ENCODE measurements around the gene TLL2.

Gene TLL2

DNA sequence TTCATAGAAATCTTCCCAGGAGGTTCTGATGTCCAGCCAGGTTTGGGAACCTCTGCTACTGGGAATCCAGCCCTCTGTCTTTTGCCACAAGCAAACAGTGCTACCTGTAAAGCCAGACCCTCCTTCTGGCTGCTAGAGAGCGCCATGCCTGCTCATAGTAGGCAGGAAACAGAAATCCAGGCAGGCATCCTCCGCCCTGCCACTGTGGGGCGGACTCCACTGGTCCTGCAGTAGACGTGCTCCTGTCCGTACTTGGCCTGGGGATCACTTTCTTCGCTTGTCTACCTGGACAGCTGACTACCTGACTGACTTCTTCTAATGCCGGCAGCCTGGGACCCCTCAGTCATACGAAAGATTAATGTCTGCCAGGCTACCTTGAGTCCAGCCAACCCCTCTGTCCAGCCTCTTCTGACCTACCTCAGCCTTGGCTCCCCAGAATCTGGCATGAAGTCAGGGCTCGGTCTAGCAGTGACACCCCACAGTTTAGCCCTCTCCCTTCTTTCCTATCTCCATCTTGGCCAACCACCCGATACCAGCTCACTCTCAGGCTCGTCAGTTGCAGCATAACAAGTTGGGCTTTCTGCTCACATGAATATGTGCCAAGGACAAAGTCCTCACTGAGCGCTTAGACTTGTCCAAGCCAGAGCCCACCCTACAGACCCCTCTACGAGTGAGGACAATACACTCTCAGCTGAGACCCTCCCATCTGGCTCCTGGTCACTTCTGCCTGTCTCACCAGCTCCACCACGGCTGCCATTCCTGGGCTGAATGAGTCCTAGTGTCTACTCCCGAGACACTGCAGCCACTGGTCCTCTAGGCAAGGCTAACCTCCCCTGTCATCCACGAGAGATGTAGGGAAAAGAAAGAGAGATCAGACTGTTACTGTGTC, 111.1 kb downstream of the TLL2 start:
- peaks cover 20% of the 10 kb centered on the region for H3K27me3 ChIP-seq (ENCODE audit: insufficient read depth, low read length)
- no peak overlapping the region for H2AFZ ChIP-seq (ENCODE audit: low read depth, low read length)
- peaks cover 19% of the 10 kb centered on the region for H3K4me1 ChIP-seq (ENCODE audit: insufficient read depth, low read length)
- H3K36me3 ChIP-seq (ENCODE audit: insufficient read depth, low read length) = no peaks in the 10 kb centered on the region
- H3K4me3 ChIP-seq (ENCODE audit: low read length) = no peak overlapping the region
- no peaks in the 10 kb centered on the region for H3K9me3 ChIP-seq (ENCODE audit: low read length)

DNA sequence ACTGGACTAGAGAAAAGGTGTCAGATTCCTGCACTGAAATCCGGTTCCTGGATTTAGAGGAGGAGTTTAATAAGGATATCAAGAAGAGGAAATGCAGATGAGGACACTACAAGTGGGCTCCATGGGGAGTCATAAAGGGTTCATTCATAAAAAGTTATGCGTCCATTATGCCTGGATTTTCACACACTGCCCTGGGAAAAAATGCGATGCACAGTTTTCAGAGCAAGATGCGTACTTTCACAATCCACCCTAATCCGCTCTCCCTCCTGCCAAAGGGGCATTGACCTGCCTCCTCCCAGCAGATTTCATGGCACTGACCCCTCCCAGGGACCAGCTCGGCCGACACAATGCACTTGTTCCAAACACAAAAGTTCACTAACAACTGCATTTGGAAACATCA, 112.7 kb downstream of the TLL2 start:
- Histone ChIP-seq H3K27me3 (ENCODE audit: insufficient read depth, low read length) (peaks cover 23% of the 10 kb centered on the region), H3K4me3 (ENCODE audit: low read length) (no peak overlapping the region), H3K36me3 (ENCODE audit: insufficient read depth, low read length) (no peaks in the 10 kb centered on the region), H3K9me3 (ENCODE audit: low read length) (no peaks in the 10 kb centered on the region), H2AFZ (ENCODE audit: low read depth, low read length) (no peak overlapping the region), H3K4me1 (ENCODE audit: insufficient read depth, low read length) (peaks cover 19% of the 10 kb centered on the region)

DNA sequence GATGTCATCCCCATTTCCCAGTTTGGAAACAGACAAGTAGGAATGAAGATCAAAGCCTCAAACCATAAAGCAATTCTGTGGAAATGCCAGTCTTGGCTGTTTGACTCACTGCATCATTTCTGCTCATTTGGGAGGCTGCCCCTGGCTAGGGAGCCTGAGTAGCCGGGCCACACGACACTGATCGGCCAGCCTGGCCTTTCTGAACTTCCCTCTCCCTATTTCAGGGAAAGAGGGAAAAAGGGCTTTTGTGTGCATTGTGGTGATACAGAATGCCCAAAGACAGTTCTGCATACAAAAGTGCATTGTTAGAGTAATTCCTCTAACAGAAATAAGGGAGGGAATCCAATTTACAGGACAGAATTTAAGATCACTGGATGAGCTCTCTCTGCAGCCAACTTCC, 113.3 kb downstream of the TLL2 start:
- Histone ChIP-seq H2AFZ (ENCODE audit: low read depth, low read length) (no peak overlapping the region), H3K4me1 (ENCODE audit: insufficient read depth, low read length) (peaks cover 19% of the 10 kb centered on the region), H3K27me3 (ENCODE audit: insufficient read depth, low read length) (peaks cover 22% of the 10 kb centered on the region), H3K36me3 (ENCODE audit: insufficient read depth, low read length) (no peaks in the 10 kb centered on the region), H3K9me3 (ENCODE audit: low read length) (no peaks in the 10 kb centered on the region), H3K4me3 (ENCODE audit: low read length) (no peak overlapping the region)

DNA sequence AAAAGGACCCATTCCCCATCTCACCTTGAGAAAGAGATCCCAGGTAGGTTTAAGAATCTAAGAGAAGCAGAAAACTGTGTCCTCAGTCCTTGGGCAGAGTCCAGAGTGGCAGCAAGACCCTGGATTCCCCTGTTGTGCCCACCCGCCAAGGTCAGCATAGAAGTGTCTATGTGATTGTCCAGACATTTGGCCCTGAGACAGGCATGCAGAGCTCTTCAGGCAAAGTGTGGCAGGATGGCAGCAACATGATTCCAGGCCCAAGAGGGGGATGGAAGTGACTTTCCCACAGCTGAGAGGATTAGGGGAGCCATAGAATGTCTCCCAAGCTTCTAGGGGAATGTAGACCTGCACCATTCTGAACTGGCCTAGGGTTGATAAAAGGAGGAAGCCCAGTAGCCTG, 115.8 kb downstream of the TLL2 start:
- Histone ChIP-seq H3K27me3 (ENCODE audit: insufficient read depth, low read length) (peaks cover 26% of the 10 kb centered on the region), H3K4me3 (ENCODE audit: low read length) (no peak overlapping the region), H3K4me1 (ENCODE audit: insufficient read depth, low read length) (peaks cover 19% of the 10 kb centered on the region)

DNA sequence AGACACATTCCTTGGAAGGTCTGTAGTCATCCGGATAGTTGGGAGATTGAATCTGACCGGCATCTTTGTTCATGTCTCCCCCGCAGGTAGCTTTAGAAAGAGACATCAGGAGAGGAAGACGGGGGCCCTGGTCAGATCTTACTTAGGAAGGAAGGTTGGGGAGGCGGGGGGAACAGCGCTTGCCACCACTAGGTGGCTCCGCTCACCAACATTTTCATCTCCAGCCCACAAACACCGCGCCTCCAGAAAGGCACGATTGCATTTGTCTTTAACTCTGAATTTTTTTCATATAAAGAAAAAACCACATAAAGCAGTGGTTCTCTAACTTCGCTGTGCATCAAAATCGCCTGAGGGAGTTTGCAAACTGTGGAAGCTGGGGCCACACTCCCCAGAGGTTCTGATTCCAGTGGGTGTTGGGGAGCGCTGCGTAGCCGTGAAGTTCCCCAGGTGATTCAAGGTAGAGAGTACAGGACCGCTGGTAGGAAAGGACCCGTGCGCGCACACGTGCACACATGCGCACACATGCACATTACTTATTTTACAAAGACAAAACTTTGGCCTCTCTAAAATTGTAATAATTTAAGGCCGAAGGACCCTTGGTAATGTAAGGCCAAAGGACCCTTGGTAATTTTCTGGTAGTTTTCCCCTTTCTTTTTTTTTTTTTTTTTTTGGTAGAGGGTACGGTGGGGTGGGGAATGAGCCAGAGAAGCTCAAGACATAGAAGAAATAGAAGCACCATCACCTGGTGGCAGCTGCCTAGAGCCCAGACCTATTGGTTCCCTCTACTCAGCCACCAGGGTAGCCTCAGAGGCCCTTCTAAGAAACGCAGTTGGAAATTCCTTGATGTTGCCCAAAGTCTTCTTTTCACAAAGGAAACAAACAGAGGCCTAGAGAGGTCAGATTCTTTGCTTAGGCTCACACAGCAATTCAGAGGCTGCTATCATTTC, 117.5 kb downstream of the TLL2 start:
- H2AFZ ChIP-seq (ENCODE audit: low read depth, low read length) = no peak overlapping the region
- H3K4me3 ChIP-seq (ENCODE audit: low read length) = no peak overlapping the region
- peaks cover 2% of the 10 kb centered on the region for H3K9me3 ChIP-seq (ENCODE audit: low read length)
- H3K27me3 ChIP-seq (ENCODE audit: insufficient read depth, low read length) = peaks cover 19% of the 10 kb centered on the region
- H3K36me3 ChIP-seq (ENCODE audit: insufficient read depth, low read length) = no peaks in the 10 kb centered on the region
- H3K4me1 ChIP-seq (ENCODE audit: insufficient read depth, low read length) = peaks cover 12% of the 10 kb centered on the region

More for the DNA sequence above, 115.8 kb downstream of the TLL2 start:
- Histone ChIP-seq H3K36me3 (ENCODE audit: insufficient read depth, low read length) (no peaks in the 10 kb centered on the region), H2AFZ (ENCODE audit: low read depth, low read length) (no peak overlapping the region), H3K9me3 (ENCODE audit: low read length) (peaks cover under 1% of the 10 kb centered on the region)

DNA sequence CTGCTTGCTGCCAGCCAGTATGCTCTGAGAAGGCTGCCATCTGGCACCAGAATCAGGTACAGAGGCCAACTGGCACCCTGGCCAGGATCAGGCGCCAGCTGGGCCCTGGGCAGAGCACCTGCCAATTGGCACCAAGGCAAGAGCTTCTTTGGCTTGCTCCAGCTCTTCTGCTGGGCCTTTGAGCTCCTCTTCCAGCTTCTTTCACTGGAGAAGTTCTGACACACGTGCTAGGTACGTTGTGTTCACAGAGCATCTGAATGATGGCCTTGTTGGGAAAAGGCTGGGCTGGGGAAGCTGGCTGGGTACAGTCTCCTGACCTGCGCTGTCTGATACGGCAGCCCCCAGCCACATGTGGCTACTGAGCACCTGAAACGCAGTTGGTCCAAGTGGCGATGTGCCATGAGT, 123.3 kb downstream of the TLL2 start:
- Histone ChIP-seq H3K4me1 (ENCODE audit: insufficient read depth, low read length) (no peaks in the 10 kb centered on the region), H3K36me3 (ENCODE audit: insufficient read depth, low read length) (no peaks in the 10 kb centered on the region), H2AFZ (ENCODE audit: low read depth, low read length) (no peak overlapping the region), H3K9me3 (ENCODE audit: low read length) (peaks cover 2% of the 10 kb centered on the region), H3K27me3 (ENCODE audit: insufficient read depth, low read length) (peaks cover 22% of the 10 kb centered on the region), H3K4me3 (ENCODE audit: low read length) (no peak overlapping the region)

DNA sequence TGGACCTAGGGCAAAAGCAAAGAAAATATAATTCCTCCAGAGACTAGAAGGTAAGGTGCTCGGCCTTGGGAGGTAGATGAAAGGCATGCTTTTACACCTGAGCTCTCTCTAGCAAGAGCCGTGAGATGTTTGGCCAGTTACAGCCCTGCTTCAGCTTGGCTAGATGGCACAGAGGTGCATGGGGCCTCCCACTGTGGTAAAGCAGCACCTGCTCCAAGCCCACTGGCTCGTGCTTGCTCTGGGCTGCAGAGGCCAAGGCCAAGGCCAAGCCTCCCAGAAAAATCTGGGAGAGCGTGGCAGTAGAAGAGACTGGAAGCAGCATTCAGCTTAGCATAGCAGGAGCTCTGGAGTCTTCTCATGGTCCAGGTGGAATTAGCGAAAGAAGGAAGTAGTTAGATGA, 123.9 kb downstream of the TLL2 start:
- peaks cover 2% of the 10 kb centered on the region for H3K9me3 ChIP-seq (ENCODE audit: low read length)
- no peaks in the 10 kb centered on the region for H3K4me1 ChIP-seq (ENCODE audit: insufficient read depth, low read length)
- H3K36me3 ChIP-seq (ENCODE audit: insufficient read depth, low read length) = no peaks in the 10 kb centered on the region
- H3K4me3 ChIP-seq (ENCODE audit: low read length) = no peak overlapping the region
- no peak overlapping the region for H2AFZ ChIP-seq (ENCODE audit: low read depth, low read length)
- peaks cover 17% of the 10 kb centered on the region for H3K27me3 ChIP-seq (ENCODE audit: insufficient read depth, low read length)

DNA sequence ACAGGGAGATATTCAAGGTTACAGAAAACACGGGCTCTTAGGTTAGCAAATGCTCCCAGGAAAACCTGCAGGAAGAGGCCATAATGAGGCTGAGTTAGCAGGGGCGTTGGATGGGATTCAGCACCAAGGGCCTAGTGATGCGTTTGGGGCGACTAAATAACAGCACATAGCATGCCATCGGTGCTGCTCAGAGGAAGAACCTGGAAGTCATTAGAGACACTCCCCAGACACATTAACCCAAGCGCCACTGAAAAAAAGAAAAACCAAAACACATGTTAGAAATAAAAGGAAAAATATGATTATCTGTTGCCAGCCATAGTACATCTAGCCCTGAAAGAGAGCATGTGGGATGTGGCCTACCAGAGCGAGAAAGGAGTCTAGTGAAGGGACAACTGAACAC, 126.1 kb downstream of the TLL2 start:
- Histone ChIP-seq H3K9me3 (ENCODE audit: low read length) (no peaks in the 10 kb centered on the region), H2AFZ (ENCODE audit: low read depth, low read length) (no peak overlapping the region), H3K27me3 (ENCODE audit: insufficient read depth, low read length) (peaks cover 15% of the 10 kb centered on the region), H3K36me3 (ENCODE audit: insufficient read depth, low read length) (no peaks in the 10 kb centered on the region), H3K4me1 (ENCODE audit: insufficient read depth, low read length) (no peaks in the 10 kb centered on the region), H3K4me3 (ENCODE audit: low read length) (no peak overlapping the region)

DNA sequence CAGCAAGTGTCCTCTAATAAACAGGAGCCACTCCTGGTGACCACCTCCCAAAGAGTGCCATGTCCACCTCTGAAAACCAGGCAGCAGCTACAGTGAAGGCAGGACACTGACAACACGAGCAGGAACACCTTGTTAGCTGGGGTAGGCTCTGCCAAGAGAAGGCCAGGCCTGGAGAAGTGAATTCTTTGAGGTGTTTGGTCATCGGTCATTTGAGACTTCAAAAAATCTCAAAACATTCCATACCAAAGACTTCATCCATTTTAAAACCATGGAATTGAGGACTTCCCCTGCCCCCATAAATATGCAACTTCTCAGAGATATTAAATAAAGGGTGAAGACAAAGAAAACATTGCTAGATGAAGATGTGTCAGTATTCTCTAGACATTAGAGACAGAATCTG, 126.6 kb downstream of the TLL2 start:
- no peaks in the 10 kb centered on the region for H3K4me1 ChIP-seq (ENCODE audit: insufficient read depth, low read length)
- H2AFZ ChIP-seq (ENCODE audit: low read depth, low read length) = no peak overlapping the region
- no peaks in the 10 kb centered on the region for H3K36me3 ChIP-seq (ENCODE audit: insufficient read depth, low read length)
- H3K27me3 ChIP-seq (ENCODE audit: insufficient read depth, low read length) = peaks cover 15% of the 10 kb centered on the region
- H3K4me3 ChIP-seq (ENCODE audit: low read length) = no peak overlapping the region
- H3K9me3 ChIP-seq (ENCODE audit: low read length) = no peaks in the 10 kb centered on the region

DNA sequence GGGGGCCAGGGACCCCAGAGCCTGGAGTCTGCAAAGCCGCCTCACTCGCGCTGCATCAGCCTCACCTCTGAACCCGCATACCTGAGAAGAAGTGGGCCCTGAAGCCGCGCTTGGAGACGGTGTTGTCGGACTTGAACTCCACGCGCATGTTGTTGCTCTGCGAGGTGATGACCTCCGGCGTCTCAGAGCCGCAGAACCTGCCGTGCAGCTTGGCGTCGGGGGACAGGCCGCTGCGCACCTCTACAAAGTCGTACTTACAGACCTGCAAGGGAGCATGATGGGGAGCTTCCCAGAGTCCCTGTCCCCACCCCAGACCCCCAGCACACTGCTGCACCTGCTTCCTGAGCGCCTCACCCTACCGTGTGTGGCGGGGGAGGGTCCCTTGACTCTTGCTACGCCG, 129.2 kb downstream of the TLL2 start:
- H3K4me1 ChIP-seq (ENCODE audit: insufficient read depth, low read length) = no peaks in the 10 kb centered on the region
- peaks cover 10% of the 10 kb centered on the region for H3K27me3 ChIP-seq (ENCODE audit: insufficient read depth, low read length)
- H3K9me3 ChIP-seq (ENCODE audit: low read length) = no peaks in the 10 kb centered on the region
- H2AFZ ChIP-seq (ENCODE audit: low read depth, low read length) = no peak overlapping the region
- H3K4me3 ChIP-seq (ENCODE audit: low read length) = no peak overlapping the region
- H3K36me3 ChIP-seq (ENCODE audit: insufficient read depth, low read length) = no peaks in the 10 kb centered on the region

DNA sequence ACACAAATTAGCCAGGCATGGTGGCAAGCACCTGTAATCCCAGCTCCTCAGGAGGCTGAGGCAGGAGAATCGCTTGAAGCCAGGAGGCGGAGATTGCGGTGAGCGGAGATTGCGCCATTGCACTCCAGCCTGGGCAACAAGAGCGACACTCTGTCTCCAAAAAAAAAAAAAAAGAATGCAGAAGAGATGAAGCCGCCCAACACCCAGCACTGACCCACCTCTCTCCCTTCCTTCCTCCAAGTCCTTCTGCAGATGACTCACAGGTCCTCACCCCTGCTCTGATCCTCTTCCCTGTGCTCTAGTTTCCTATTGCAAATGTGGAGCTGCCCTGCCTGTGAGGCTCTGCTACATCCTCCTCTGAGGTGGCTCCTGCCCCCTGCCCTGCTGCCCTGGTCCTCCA, 132.9 kb downstream of the TLL2 start:
- Histone ChIP-seq H3K27me3 (ENCODE audit: insufficient read depth, low read length) (no peaks in the 10 kb centered on the region), H2AFZ (ENCODE audit: low read depth, low read length) (no peak overlapping the region), H3K36me3 (ENCODE audit: insufficient read depth, low read length) (no peaks in the 10 kb centered on the region), H3K4me3 (ENCODE audit: low read length) (no peak overlapping the region), H3K4me1 (ENCODE audit: insufficient read depth, low read length) (no peaks in the 10 kb centered on the region), H3K9me3 (ENCODE audit: low read length) (no peaks in the 10 kb centered on the region)

DNA sequence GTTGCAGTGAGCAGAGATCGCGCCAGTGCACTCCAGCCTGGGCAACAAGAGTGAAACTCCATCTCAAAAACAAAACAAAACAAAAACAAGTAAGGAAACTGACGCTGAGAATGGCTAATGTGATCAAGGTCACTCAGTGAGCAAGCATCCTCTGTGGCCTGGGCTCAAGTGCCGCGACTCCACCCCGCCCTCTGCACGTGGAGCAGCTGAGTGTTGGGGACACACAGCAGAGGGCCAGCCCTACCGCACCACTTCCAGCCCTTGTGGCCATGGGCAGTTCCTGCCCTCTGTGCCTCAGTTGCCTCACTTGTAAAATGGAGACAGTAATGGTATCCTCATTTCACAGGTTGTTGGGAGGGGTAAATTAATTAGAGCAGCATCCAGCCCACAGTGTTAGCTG, 134.0 kb downstream of the TLL2 start:
- Histone ChIP-seq H3K27me3 (ENCODE audit: insufficient read depth, low read length) (no peaks in the 10 kb centered on the region), H3K36me3 (ENCODE audit: insufficient read depth, low read length) (no peaks in the 10 kb centered on the region), H2AFZ (ENCODE audit: low read depth, low read length) (no peak overlapping the region), H3K9me3 (ENCODE audit: low read length) (no peaks in the 10 kb centered on the region), H3K4me1 (ENCODE audit: insufficient read depth, low read length) (peaks cover 3% of the 10 kb centered on the region), H3K4me3 (ENCODE audit: low read length) (no peak overlapping the region)

DNA sequence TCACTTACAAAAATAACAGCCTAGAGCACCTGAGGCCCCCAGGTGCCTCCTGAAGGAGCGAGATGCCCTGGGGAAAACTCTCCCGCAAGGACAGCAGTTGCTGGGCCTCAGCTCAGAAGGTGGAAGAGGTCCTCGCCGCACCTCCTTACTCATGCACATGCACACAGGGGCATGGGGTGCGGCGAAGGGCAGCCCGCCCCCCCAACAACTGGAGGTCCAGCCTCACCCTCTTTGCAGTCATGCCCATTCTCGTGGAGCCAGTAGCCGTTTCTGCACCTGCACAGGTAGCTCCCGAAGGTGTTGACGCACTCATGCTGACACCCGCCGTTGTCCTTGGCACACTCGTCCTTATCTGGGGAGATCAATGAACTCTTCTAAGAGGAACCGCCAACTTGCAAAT, 135.0 kb downstream of the TLL2 start:
- Histone ChIP-seq H3K4me3 (ENCODE audit: low read length) (no peak overlapping the region), H3K36me3 (ENCODE audit: insufficient read depth, low read length) (no peaks in the 10 kb centered on the region), H2AFZ (ENCODE audit: low read depth, low read length) (no peak overlapping the region), H3K9me3 (ENCODE audit: low read length) (no peaks in the 10 kb centered on the region), H3K27me3 (ENCODE audit: insufficient read depth, low read length) (peaks cover 6% of the 10 kb centered on the region), H3K4me1 (ENCODE audit: insufficient read depth, low read length) (peaks cover 3% of the 10 kb centered on the region)
